LNCaP clone FGC (cell line): Measurements from ENCODE around the gene COA8.

Experiments used
- DNase-seq: peaks from one replicate; pipeline ENCODE4 v3.0.0-alpha.2; 2011; ENCODE audit warnings: low read depth
- H3K4me3 ChIP-seq: 2 replicates; pipeline ENCODE4 v1.5.1; 2011; ENCODE audit warnings: mild to moderate bottlenecking, low read depth, low read length, control low read depth
- TF ChIP-seq, protein P1 (sequence below): IDR thresholded peaks from 2 replicates; pipeline ENCODE4 v1.5.1; 2012; ENCODE audit warnings: mild to moderate bottlenecking; ENCODE audit not compliant: control insufficient read depth, insufficient read depth; ENCODE audit errors: extremely low read depth

Gene COA8

DNA sequence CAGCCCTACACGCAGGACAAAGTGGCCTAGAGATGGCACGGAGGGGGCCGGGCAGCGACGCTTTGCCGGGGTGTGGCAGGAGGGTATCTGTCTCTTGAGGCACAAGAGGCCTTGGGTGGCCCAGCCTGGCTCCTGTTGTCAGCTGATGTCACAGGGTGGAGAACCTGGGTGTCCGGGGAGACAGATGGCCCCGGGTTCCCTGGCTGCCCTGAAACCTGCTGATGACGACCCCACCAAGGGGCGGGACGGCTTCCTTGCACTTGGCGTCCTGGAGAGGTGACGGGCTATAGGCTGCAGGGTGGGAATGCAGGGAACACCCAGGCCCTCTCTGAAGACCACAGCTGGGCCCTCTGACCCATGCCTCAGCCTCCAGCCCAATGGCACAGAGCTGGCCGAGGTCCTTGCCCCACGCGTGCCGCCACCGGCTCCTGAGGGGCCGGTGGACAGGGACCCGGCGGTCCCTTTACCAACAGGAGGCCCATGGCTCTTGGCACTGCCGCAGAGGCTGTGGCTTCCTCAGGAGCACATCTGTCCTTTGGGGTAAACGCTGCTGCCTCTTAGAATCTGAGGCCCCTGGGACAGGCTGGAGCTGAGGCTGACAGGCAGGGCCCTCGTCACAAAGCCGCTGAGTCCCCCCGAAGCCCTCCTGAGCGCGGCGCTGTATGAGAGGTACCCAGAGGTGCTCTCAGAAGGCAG lies 17.4 kb upstream of the COA8 start:
- TF ChIP-seq, protein P1, sequence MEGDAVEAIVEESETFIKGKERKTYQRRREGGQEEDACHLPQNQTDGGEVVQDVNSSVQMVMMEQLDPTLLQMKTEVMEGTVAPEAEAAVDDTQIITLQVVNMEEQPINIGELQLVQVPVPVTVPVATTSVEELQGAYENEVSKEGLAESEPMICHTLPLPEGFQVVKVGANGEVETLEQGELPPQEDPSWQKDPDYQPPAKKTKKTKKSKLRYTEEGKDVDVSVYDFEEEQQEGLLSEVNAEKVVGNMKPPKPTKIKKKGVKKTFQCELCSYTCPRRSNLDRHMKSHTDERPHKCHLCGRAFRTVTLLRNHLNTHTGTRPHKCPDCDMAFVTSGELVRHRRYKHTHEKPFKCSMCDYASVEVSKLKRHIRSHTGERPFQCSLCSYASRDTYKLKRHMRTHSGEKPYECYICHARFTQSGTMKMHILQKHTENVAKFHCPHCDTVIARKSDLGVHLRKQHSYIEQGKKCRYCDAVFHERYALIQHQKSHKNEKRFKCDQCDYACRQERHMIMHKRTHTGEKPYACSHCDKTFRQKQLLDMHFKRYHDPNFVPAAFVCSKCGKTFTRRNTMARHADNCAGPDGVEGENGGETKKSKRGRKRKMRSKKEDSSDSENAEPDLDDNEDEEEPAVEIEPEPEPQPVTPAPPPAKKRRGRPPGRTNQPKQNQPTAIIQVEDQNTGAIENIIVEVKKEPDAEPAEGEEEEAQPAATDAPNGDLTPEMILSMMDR, result no peak
- H3K4me3 ChIP-seq, result no peak overlapping the region
- no peak for DNase-seq

DNA sequence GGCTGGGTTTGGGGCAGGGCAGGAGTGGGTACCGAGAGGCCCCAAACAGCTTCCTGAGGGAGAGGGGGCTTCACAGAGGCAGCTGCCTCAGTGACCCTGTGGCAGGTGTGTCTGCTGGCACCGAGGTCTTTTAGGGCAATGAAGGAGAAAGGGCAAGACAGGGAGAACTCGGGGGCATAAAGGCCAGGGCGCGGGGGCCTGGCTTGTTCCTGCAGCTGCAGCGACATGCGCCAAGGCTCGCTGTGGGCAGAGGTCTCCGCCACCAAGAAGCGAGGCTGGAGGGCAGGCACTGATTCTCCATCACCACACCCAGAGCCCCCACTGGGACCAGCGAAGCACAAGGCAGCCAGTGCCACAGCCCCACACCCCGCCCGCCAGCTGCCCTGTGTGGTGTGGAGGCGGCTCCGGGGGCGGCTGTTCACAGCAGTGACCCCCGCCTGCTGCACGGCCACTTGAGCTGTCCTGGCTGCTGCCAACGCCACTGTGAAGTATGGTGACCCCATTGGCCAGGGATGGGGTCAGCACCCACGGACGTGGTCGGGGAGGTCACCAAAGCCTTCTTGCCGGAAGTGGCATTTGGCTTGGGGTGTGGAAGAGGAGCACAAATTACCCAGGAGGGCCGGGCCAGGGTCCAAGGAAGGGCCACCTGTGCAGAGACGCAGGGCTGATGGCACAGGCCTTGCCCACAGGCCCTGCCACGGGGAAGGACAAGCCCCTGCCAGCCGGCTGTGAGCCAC lies 16.7 kb upstream of the COA8 start:
- no peak overlapping the region for H3K4me3 ChIP-seq
- TF ChIP-seq, protein P1, result no peak
- DNase-seq, result no peak

DNA sequence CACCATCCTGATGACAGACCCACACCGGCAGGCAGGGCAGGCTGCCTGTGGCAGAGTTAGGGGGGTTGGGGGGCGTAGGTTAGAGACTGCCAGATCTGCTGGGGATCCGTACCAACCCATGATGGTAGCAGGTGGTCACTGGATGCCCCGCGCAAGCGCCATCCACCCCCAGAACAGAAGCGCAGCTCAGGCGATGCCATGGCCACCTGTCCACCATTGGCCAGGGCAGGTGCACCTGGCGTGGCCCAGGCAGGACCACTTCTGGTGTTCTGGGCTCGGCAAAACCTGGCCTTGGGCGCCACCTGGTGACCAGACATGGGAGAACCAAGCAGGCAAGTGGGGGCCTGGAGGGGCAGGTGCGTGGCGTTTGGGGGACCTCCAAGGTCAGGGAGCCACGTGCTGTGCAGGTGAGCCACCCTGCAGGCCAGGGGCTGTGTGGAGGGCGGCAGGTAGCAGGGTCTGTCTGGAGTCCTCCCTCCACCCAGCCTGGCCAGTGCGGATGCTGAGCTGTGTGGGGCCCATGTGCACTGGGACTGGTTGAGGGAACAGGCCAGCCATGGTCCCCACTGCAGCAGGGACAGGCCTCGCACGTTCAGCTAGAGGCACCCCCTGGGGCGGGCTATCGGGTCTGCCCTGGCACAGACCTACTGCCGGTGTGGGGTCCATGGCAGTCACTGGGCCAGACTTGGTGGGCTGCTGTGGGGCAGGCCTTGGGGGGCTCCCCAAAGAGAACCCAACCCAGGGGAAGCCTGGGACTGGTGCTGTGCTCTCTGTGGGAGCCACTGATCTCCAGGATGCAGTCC lies 15.9 kb upstream of the COA8 start:
- no peak for DNase-seq
- TF ChIP-seq, protein P1, result peak; percentile 93

DNA sequence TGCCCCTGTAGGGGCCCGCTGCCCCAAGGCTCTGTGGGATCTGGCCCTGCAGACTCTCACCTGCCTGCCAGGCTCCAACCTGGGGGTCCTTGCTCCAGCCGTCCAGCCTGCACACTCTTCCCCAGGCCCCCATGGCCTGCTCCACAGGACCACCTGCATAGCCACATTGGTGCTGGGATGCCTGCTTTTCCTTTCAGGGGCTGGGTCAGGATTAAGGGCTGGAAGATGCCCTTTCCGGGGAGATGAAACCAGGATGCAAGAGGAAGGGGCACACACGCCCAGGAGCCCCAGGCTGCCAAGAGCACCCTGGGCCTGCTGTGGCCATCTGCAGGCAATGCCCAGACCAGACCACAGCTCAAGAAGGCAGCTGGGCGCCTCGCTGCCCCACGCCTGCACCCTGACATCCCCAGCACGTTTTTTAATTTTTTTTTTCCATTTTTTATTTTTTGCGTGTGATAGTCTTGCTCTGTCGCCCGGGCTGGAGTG lies 15.3 kb upstream of the COA8 start:
- H3K4me3 ChIP-seq, result no peak overlapping the region
- TF ChIP-seq, protein P1, result no peak
- no peak for DNase-seq

More for the DNA sequence above, 15.9 kb upstream of the COA8 start:
- H3K4me3 ChIP-seq, result no peak overlapping the region

DNA sequence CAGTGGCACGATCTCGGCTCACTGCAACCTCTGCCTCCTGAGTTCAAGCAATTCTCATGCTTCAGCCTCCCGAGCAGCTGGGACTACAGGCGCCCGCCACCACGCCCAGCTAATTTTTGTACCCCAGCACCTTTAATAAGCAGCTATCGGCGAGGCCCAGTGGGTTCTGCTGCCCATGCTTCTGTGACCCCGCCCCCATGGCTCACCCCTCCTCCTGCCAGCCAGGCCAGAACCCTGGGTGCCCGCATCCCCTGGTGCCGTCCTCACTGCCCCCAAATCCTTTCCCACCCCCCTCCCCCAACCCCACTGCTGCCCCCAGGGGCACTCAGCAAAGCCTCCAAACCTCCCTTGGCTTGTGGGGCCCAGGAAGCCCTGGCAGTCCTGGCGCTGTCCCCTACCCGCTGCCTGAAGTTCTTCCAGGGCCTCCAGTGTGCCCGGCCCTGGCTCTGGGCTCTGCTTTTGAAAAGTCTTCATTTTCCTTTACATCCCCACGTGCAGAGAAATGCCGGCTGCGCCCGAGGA lies 14.8 kb upstream of the COA8 start:
- TF ChIP-seq, protein P1, result no peak
- no peak for DNase-seq
- H3K4me3 ChIP-seq, result no peak overlapping the region

DNA sequence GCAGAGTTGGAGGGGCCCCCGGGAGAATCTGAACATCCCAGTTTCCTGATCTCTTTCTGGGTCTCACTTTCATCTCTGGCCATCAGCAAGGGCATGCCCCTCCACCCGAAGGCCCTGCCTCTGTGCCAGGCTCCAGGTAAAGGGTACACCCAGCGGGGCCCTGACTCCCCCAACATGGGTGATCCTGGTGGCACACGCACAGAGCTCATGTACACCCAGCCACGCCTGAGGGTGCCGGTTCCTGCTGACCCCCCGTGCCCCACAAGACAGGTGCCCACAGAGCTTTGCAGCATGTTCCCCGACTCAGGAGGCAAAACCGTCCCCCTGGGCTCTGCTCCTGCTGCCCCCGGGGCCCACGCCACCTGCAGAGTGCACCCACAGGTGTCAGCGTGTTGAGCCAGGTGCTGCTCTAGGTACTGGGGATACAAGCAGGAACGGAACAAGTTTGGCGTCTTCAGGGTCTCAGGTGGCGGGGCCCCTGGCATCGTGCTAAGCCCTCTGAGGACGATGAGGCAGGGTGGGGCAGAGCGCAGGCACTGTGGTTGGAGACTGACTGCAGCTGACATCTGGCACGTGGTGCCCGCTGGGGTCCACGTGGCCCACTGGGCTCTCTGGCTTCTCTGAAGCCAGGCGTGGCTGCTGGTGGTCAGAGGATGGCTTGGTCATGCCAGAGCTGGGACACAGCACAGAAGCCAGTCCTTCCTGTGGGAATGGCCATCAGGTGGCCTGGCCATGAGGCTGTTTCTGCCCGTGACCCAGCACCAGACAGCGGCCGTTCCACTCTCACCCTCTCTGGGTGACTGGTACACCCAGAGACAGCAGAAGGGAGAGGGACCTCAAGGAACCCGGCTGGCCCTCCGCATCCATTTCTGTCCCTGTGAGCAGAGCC lies 14.1 kb upstream of the COA8 start:
- no peak for DNase-seq
- H3K4me3 ChIP-seq, result no peak overlapping the region
- TF ChIP-seq, protein P1, result no peak
